Astrocyte (in vitro differentiated cells and primary cell): ENCODE measurements around the gene EGFR. TPM values are rescaled to one million over a fixed set of nuclear protein-coding genes. Genes with fewer than 3 reads are reported as not detected.

ENCODE experiments used
- DNase-seq: peaks from one replicate; pipeline ENCODE4 v3.0.0-alpha.2; 2010; ENCODE audit warnings: low read depth
- FAIRE-seq: peaks from 2 replicates; lab custom pipeline; 2011; peaks lifted over from hg19 to GRCh38; lab: Jason Lieb, UNC
- H2AFZ ChIP-seq: 2 replicates; pipeline ENCODE4 v1.6.0; 2012; ENCODE audit warnings: low read depth, low read length, inconsistent platforms
- H3K27ac ChIP-seq: 2 replicates; pipeline ENCODE4 v1.5.1; 2011; ENCODE audit warnings: low read depth, low read length, inconsistent platforms
- H3K27me3 ChIP-seq: 2 replicates; pipeline ENCODE4 v1.6.0; 2011; ENCODE audit warnings: low read length, inconsistent platforms; ENCODE audit not compliant: insufficient read depth
- H3K36me3 ChIP-seq: 2 replicates; pipeline ENCODE4 v1.5.1; 2011; ENCODE audit warnings: low read length, inconsistent platforms; ENCODE audit not compliant: insufficient read depth
- H3K4me1 ChIP-seq: 2 replicates; pipeline ENCODE4 v1.5.1; 2011; ENCODE audit warnings: low read length, inconsistent platforms; ENCODE audit not compliant: insufficient read depth
- H3K4me2 ChIP-seq: 2 replicates; pipeline ENCODE4 v1.6.0; 2012; ENCODE audit warnings: low read length, inconsistent platforms
- H3K4me3 ChIP-seq: 2 replicates; pipeline ENCODE4 v1.5.1; 2011; ENCODE audit warnings: low read depth, mild to moderate bottlenecking, low read length, inconsistent platforms; ENCODE audit not compliant: insufficient read depth
- H3K79me2 ChIP-seq: 2 replicates; pipeline ENCODE4 v1.6.0; 2012; ENCODE audit warnings: mild to moderate bottlenecking, low read length, inconsistent platforms; ENCODE audit not compliant: insufficient read depth
- H3K9ac ChIP-seq: 2 replicates; pipeline ENCODE4 v1.6.0; 2012; ENCODE audit warnings: mild to moderate bottlenecking, low read length, inconsistent platforms
- H3K9me3 ChIP-seq: 2 replicates; pipeline ENCODE4 v1.5.1; 2012; ENCODE audit warnings: low read depth, mild to moderate bottlenecking, low read length, inconsistent platforms; ENCODE audit not compliant: insufficient read depth
- H4K20me1 ChIP-seq: 2 replicates; pipeline ENCODE4 v1.6.0; 2012; ENCODE audit warnings: low read length, inconsistent platforms; ENCODE audit not compliant: insufficient read depth
- H3K27ac Mint-ChIP-seq: one replicate; pipeline ENCODE4 v1.8.0; 2021; ENCODE audit warnings: mild to moderate bottlenecking, mixed read lengths; ENCODE audit not compliant: unreplicated experiment
- H3K27me3 Mint-ChIP-seq: one replicate; pipeline ENCODE4 v1.8.0; 2021; ENCODE audit warnings: low read depth, mixed read lengths; ENCODE audit not compliant: unreplicated experiment
- H3K36me3 Mint-ChIP-seq: one replicate; pipeline ENCODE4 v1.8.0; 2021; ENCODE audit warnings: low read depth, mixed read lengths; ENCODE audit not compliant: unreplicated experiment
- H3K4me1 Mint-ChIP-seq: one replicate; pipeline ENCODE4 v1.8.0; 2021; ENCODE audit warnings: low read depth, mixed read lengths; ENCODE audit not compliant: unreplicated experiment
- H3K4me3 Mint-ChIP-seq: one replicate; pipeline ENCODE4 v1.8.0; 2021; ENCODE audit warnings: mild to moderate bottlenecking, moderate library complexity, mixed read lengths; ENCODE audit not compliant: unreplicated experiment
- H3K9me3 Mint-ChIP-seq: one replicate; pipeline ENCODE4 v1.8.0; 2021; ENCODE audit warnings: mild to moderate bottlenecking, mixed read lengths; ENCODE audit not compliant: unreplicated experiment
- EZH2 ChIP-seq: IDR thresholded peaks from 2 replicates; pipeline ENCODE4 v1.6.1; 2012; ENCODE audit warnings: mild to moderate bottlenecking, low read length, inconsistent platforms; ENCODE audit not compliant: insufficient read depth
- total RNA-seq: library from RNA; stranded (reverse); gene quantifications from 2 replicates; pipeline ENCODE4 v1.2.1, GENCODE V29; 2021
- TF ChIP-seq, protein P1 (sequence below): IDR thresholded peaks from 2 replicates; pipeline ENCODE4 v1.5.1; 2011; ENCODE audit warnings: low read depth, mild to moderate bottlenecking, inconsistent platforms, low read length, moderate library complexity; ENCODE audit not compliant: insufficient read depth

Gene EGFR
- total RNA-seq, 1 donor from 2014 or later = 27.3 TPM

DNA sequence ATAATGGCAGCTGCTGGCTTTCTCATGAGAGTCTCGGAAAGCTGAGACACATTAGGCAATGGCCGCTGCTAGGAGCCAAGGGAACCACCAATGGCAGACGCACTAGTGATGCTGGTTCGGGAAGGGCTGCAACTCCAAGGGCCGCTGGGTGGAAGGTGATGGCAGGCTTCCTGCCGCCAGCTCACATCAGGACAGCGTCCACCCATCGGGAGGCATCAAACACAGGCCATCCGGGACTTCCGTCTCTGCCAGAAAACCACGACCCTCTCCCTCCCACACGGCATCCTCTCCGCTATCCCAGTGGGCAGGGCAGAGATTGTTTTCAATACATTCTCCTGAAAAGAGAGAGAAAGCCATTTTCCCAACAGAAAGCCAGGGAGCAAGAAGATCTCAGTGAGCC is 27.5 kb upstream of the EGFR start:
- H4K20me1 ChIP-seq = no peaks in the 10 kb centered on the region
- DNase-seq (no peak), FAIRE-seq (no peak)
- Mint-ChIP-seq H3K4me1 (peaks cover 7% of the 10 kb centered on the region), H3K4me3 (no peak overlapping the region), H3K9me3 (peaks cover 2% of the 10 kb centered on the region), H3K27ac (no peak overlapping the region), H3K36me3 (no peaks in the 10 kb centered on the region), H3K27me3 (peaks cover 2% of the 10 kb centered on the region)
- H3K27me3 ChIP-seq = no peaks in the 10 kb centered on the region
- no peak overlapping the region for H2AFZ ChIP-seq
- no peak overlapping the region for H3K27ac ChIP-seq
- peaks cover 15% of the 10 kb centered on the region for H3K4me1 ChIP-seq
- no peak overlapping the region for H3K4me3 ChIP-seq
- no peaks in the 10 kb centered on the region for H3K36me3 ChIP-seq
- H3K9me3 ChIP-seq = peaks cover 5% of the 10 kb centered on the region
- no peak overlapping the region for H3K9ac ChIP-seq
- no peak for TF ChIP-seq EZH2
- TF ChIP-seq, protein P1, sequence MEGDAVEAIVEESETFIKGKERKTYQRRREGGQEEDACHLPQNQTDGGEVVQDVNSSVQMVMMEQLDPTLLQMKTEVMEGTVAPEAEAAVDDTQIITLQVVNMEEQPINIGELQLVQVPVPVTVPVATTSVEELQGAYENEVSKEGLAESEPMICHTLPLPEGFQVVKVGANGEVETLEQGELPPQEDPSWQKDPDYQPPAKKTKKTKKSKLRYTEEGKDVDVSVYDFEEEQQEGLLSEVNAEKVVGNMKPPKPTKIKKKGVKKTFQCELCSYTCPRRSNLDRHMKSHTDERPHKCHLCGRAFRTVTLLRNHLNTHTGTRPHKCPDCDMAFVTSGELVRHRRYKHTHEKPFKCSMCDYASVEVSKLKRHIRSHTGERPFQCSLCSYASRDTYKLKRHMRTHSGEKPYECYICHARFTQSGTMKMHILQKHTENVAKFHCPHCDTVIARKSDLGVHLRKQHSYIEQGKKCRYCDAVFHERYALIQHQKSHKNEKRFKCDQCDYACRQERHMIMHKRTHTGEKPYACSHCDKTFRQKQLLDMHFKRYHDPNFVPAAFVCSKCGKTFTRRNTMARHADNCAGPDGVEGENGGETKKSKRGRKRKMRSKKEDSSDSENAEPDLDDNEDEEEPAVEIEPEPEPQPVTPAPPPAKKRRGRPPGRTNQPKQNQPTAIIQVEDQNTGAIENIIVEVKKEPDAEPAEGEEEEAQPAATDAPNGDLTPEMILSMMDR = no peak
- H3K4me2 ChIP-seq = no peak overlapping the region
- H3K79me2 ChIP-seq = no peaks in the 10 kb centered on the region

DNA sequence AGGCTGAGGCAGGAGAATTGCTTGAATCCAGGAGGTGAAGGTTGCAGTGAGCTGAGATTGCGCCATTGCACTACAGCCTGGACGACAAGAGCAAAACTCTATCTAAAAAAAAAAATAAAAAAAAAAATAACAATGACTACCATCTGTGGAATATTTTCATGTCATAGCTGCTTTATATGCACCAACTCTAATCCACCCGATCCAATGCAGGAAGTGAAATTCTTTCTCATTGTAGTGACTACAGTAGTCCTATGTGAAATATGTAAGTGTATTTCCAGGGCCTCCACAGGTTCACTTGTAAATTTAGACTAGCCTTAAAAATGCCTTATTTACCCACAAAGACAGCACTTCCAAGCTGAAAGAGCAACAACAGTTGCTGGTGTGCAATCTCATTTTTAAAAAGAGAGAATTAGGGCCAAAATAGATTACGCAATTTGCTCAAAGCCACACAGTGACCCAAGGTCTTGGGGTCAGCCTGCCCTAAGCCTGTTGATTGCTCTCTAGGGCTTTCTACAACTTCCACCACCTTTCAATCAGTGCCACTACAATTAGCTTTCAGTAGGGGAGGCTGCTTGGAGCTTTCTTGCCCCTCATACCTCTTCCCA is 25.8 kb upstream of the EGFR start:
- no peaks in the 10 kb centered on the region for H3K79me2 ChIP-seq
- FAIRE-seq = no peak
- H3K9me3 Mint-ChIP-seq = peaks cover 2% of the 10 kb centered on the region
- TF ChIP-seq, protein P1 = no peak
- TF ChIP-seq EZH2 = no peak
- H3K4me3 Mint-ChIP-seq = no peak overlapping the region
- H3K4me3 ChIP-seq = no peak overlapping the region
- H3K9ac ChIP-seq = no peak overlapping the region
- H3K9me3 ChIP-seq = peaks cover 5% of the 10 kb centered on the region
- H3K4me2 ChIP-seq = no peak overlapping the region
- H3K4me1 ChIP-seq = peaks cover 17% of the 10 kb centered on the region
- DNase-seq = no peak
- H3K36me3 Mint-ChIP-seq = no peaks in the 10 kb centered on the region
- H3K36me3 ChIP-seq = no peaks in the 10 kb centered on the region
- H2AFZ ChIP-seq = no peak overlapping the region
- no peaks in the 10 kb centered on the region for H3K27me3 ChIP-seq
- no peak overlapping the region for H3K27ac ChIP-seq
- peaks cover 10% of the 10 kb centered on the region for H3K4me1 Mint-ChIP-seq
- no peaks in the 10 kb centered on the region for H4K20me1 ChIP-seq
- H3K27ac Mint-ChIP-seq = no peak overlapping the region
- peaks cover 2% of the 10 kb centered on the region for H3K27me3 Mint-ChIP-seq

DNA sequence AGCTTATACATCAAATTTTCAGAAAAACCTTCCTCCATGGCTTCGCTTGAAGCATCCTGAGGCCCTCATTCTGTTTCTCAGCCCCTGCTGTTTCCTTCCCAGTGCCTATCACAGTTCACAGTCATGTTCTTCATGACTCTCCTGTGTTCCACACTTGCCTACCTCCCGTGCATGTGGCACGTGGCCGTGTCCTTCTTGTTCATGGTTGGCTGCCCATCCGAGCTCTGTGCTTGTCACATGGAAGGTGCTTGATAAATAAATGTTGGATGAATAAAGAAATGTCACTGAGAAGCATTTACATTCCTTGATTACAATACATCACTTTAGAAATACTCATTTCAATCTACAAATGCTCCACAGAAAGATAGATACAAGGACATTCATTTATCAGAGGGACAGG is 23.7 kb upstream of the EGFR start:
- FAIRE-seq = no peak
- H3K4me2 ChIP-seq = peak overlapping the region; percentile 70

More for the DNA sequence above, 23.7 kb upstream of the EGFR start:
- Histone ChIP-seq H3K4me1 (peaks cover 17% of the 10 kb centered on the region), H2AFZ (no peak overlapping the region), H3K4me3 (no peak overlapping the region), H3K27me3 (no peaks in the 10 kb centered on the region), H3K27ac (peak overlapping the region; percentile 49), H3K79me2 (no peaks in the 10 kb centered on the region), H4K20me1 (no peaks in the 10 kb centered on the region), H3K9ac (no peak overlapping the region), H3K9me3 (peaks cover 5% of the 10 kb centered on the region), H3K36me3 (no peaks in the 10 kb centered on the region)
- TF ChIP-seq, protein P1 = no peak
- no peak for TF ChIP-seq EZH2
- no peak overlapping the region for H3K27ac Mint-ChIP-seq
- peaks cover 2% of the 10 kb centered on the region for H3K27me3 Mint-ChIP-seq
- H3K36me3 Mint-ChIP-seq = no peaks in the 10 kb centered on the region
- peaks cover 10% of the 10 kb centered on the region for H3K4me1 Mint-ChIP-seq
- no peak for DNase-seq
- peaks cover 2% of the 10 kb centered on the region for H3K9me3 Mint-ChIP-seq
- H3K4me3 Mint-ChIP-seq = no peak overlapping the region
